Hepatic stellate cell (primary cell): ENCODE data around the gene MRGPRX1.
"Not testable (repeated sequence)": the region's sequence is repeated elsewhere in the genome, so short reads cannot be mapped to it uniquely, and the experiment has no call there.

Source experiments
- DNase-seq: peaks from one replicate; pipeline ENCODE4 v3.0.0; 2011; ENCODE audit warnings: low spot score

The MRGPRX1 gene

GRCh38 chr11:18939314-18939713 is at the start of gene MRGPRX1:
MRGPRX1 (minus strand) TSS chr11:18939414; CDS start chr11:18934784, 4,630 bp downstream.
- DNase-seq: no peak

- no peak for DNase-seq
These were observed 48.4 kb upstream of the MRGPRX1 start for GRCh38 chr11:18987454-18988231.

- no peak for DNase-seq
These were observed 47.5 kb upstream of the MRGPRX1 start for GRCh38 chr11:18986744-18987143.

- DNase-seq: no peak
These were observed 42.7 kb upstream of the MRGPRX1 start for GRCh38 chr11:18981897-18982296.

- no peak for DNase-seq
These were observed 35.0 kb upstream of the MRGPRX1 start for GRCh38 chr11:18974192-18974591.

- no peak for DNase-seq
These were observed 33.1 kb upstream of the MRGPRX1 start for GRCh38 chr11:18972336-18972735.

- DNase-seq: no peak
These were observed 30.5 kb upstream of the MRGPRX1 start for GRCh38 chr11:18969720-18970119.

- no peak for DNase-seq
These were observed 19.2 kb upstream of the MRGPRX1 start for GRCh38 chr11:18958221-18958910.

- DNase-seq: no peak
These were observed 17.4 kb upstream of the MRGPRX1 start for GRCh38 chr11:18956630-18957029.

- DNase-seq: no peak
These were observed 3.1 kb downstream of the MRGPRX1 start for GRCh38 chr11:18936002-18936673.

GRCh38 chr11:18934195-18934814 is 4.9 kb downstream of the MRGPRX1 start:
- no peak for DNase-seq

- DNase-seq: no peak
These were observed 11.5 kb downstream of the MRGPRX1 start for GRCh38 chr11:18927550-18928322.

GRCh38 chr11:18925426-18925825 is 13.8 kb downstream of the MRGPRX1 start:
- not testable (repeated sequence) for DNase-seq

GRCh38 chr11:18912883-18913282 is 26.3 kb downstream of the MRGPRX1 start:
- DNase-seq: no peak

GRCh38 chr11:18907391-18907790 is 31.8 kb downstream of the MRGPRX1 start:
- DNase-seq: no peak

GRCh38 chr11:18900637-18901036 is 38.6 kb downstream of the MRGPRX1 start:
- DNase-seq: not testable (repeated sequence)

GRCh38 chr11:18900151-18900611 is 39.0 kb downstream of the MRGPRX1 start:
- not testable (repeated sequence) for DNase-seq

GRCh38 chr11:18891712-18892111 is 47.5 kb downstream of the MRGPRX1 start:
- not testable (repeated sequence) for DNase-seq

GRCh38 chr11:18890615-18891014 is 48.6 kb downstream of the MRGPRX1 start:
- DNase-seq: no peak
